Left kidney (tissue), 2 donors: Measurements from ENCODE around the gene TMEM259. TPM values are rescaled to one million over a fixed set of nuclear protein-coding genes. Genes with fewer than 3 reads are reported as not detected.

ENCODE experiments used
- DNase-seq: peaks from one replicate; pipeline ENCODE4 v3.0.0-alpha.2; 2013
- polyA plus RNA-seq: library from polyadenylated mRNA; unstranded; fragments of 120-200 nt; gene quantifications from one replicate; pipeline ENCODE4 v1.2.1, GENCODE V29; 2013; ENCODE audit not compliant: insufficient read length

The TMEM259 gene
- polyA plus RNA-seq, 1 donor = 92.5 TPM

DNA sequence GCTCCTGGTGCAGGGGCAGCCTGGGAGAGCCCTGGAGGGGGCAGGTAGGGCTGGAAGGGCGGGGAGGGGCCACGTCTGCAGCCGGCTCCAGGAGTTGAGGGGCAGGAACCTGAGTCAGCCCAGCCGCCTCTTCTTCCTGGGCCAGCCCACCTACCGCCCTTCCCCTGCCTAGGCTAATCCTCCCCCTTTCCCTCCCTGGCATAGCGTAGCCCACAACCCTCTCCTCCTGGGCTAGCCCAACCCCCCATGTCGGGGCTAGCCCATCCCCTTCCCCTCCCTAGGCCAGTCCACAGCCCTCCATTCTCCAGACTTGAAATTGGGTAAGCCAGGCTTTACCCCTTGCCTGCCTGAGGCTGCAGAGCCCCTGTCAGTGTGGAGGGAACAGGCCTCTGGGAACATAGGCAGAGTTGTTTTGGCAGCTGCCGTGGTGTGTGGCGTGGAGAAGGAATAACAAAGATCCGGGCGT lies 57.4 kb downstream of the TMEM259 start:
- no peak for DNase-seq

DNA sequence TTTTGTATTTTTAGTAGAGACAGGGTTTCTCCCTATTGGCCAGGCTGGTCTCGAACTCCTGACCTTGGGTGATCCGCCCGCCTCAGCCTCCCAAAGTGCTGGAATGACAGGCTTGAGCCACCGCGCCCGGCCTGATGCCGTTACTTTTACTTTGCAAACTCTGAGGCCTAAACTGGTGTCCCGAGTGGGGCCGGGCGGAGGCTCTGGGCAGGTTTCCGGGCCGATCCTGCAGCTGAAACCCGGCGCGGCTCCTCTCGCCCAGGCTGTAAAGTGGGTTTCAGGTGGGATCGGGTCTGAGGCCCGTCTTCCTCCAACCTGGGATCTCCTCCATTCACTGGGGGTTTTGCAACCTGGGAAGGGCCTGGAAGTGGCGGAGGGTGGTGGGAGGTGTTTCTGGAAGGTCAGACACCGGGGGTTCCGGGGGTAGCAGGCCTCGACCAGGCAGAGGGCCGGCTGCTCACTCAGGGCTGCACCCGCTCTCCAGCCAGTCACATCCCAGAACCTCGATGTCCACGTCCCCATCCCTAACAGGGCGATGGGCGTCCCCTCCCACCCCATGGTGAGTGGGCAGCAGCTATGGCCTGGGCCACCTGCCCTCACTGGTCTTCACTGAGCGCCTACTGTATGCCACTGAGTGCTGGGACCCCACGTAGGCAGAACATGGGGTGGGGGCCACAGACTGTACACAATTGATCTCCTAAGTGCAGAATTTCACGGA lies 58.1 kb downstream of the TMEM259 start:
- no peak for DNase-seq

DNA sequence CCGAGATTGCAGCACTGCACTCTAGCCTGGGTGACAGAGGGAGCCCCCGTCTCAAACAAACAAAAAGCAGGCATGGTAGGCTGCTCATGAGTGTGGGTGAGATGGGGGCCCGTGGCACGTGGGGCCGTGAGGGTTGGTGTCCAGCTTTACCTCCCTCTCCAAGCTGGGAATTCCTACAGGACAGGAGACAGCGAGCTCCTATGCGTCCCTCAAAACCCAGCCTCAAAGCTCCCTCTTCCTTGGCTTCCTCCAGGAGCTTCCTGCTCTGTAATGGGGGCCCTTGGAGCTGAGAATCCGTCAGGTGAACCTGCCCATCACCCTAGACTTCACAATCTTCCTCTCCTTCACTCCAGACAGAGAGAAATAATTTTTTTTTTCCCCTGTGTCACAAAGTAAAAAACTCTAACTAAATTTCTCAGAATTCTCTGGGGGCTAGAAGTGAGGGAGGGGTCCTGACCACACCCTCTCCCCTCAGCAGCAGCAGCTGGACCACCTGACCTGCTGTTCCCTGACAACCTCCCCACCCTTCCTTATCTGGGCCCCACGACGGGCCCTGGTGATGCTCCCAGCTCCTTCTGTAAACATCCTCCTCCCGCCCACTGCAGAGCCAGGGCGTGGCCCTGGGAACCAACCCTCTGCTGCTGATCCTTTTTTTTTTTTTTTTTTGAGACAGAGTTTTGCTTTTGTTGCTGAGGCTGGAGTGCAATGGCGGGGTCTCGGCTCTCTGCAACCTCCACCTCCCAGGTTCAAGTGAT lies 58.9 kb downstream of the TMEM259 start:
- no peak for DNase-seq

DNA sequence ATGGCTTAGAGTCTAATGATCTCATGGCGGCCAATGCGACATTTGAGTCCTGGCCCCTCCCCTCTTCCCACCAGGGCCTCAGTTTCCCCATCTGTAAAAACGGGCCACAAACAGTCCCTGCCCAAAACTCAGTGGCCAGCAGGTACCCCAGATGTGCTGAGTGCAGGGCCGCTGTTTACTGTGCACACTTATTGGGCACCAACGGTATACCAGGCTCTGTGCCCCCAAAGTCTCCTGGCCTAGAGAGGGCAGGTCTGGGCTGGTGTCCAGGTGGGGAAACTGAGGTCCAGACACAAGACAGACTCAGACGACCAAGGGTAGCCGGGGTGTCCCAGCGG lies 60.4 kb downstream of the TMEM259 start:
- DNase-seq = no peak

DNA sequence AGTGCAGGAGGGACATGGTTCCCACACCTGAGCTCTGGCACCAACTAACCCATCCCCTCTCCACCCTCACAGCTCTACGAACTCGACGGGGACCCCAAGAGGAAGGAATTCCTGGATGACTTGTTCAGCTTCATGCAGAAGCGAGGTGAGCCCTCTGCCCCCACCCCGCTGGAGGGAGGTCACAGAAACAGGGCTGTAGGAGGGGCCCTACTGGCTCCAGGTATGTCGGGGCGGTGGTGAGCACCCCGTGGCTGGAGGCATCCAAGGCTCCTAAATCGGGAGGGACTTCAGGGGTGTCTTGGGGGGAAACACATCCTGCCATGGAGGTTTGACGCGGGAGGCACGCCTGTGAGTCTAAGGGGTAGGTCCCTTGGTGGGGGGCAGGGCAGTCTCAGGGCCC lies 60.9 kb downstream of the TMEM259 start:
- DNase-seq = no peak

Other genes starting within 250 kb of the TMEM259 start
- 395 TPM for gene PTBP1, start 223.7 kb downstream of the TMEM259 start, polyA plus RNA-seq
- 9.4 TPM for gene PLPPR3, start 199.2 kb downstream of the TMEM259 start, polyA plus RNA-seq
- gene AZU1, start 193.3 kb downstream of the TMEM259 start, polyA plus RNA-seq = 0.81 TPM
- gene PRTN3, start 180.1 kb downstream of the TMEM259 start, polyA plus RNA-seq = 0.67 TPM
- 0.20 TPM for gene ELANE, start 168.8 kb downstream of the TMEM259 start, polyA plus RNA-seq
- gene CFD, start 161.5 kb downstream of the TMEM259 start, polyA plus RNA-seq = 2.1 TPM
- 45.7 TPM for gene MED16, start 127.9 kb downstream of the TMEM259 start, polyA plus RNA-seq
- not detected for gene RNU6-9, start 127.6 kb downstream of the TMEM259 start, polyA plus RNA-seq
- gene R3HDM4, start 107.9 kb downstream of the TMEM259 start, polyA plus RNA-seq = 34.8 TPM
- 0.25 TPM for gene KISS1R, start 103.8 kb downstream of the TMEM259 start, polyA plus RNA-seq
- 28.3 TPM for gene ARID3A, start 95.1 kb downstream of the TMEM259 start, polyA plus RNA-seq
- gene WDR18, start 36.8 kb downstream of the TMEM259 start, polyA plus RNA-seq = 30.4 TPM
- gene GRIN3B, start 20.7 kb downstream of the TMEM259 start, polyA plus RNA-seq = 0.71 TPM
- not detected for gene RNU6-2, start 399 bp upstream of the TMEM259 start, polyA plus RNA-seq
- gene CNN2, start 5.5 kb upstream of the TMEM259 start, polyA plus RNA-seq = 164 TPM
- 7.6 TPM for gene ABCA7, start 19.0 kb upstream of the TMEM259 start, polyA plus RNA-seq
- 7.2 TPM for gene ARHGAP45, start 46.0 kb upstream of the TMEM259 start, polyA plus RNA-seq
- 130 TPM for gene POLR2E, start 74.3 kb upstream of the TMEM259 start, polyA plus RNA-seq
- 224 TPM for gene GPX4, start 82.9 kb upstream of the TMEM259 start, polyA plus RNA-seq
- gene SBNO2, start 153.1 kb upstream of the TMEM259 start, polyA plus RNA-seq = 15.1 TPM
- 56.2 TPM for gene STK11, start 184.7 kb upstream of the TMEM259 start, polyA plus RNA-seq
- gene CBARP, start 216.9 kb upstream of the TMEM259 start, polyA plus RNA-seq = 1.4 TPM
- gene ATP5F1D, start 220.6 kb upstream of the TMEM259 start, polyA plus RNA-seq = 76.3 TPM
- 43.8 TPM for gene MIDN, start 227.5 kb upstream of the TMEM259 start, polyA plus RNA-seq
- 895 TPM for gene CIRBP, start 248.2 kb upstream of the TMEM259 start, polyA plus RNA-seq